Esophagus muscularis mucosa (tissue), 4 donors: ENCODE data around the gene PSMG4.

ENCODE experiments used
- EP300 ChIP-seq: sonication (generic); formaldehyde crosslinking; IDR thresholded peaks from one replicate; pipeline ENCODE4 v1.6.1; 2017; ENCODE audit warnings: antibody characterized with exemption
- POLR2A ChIP-seq: fragments of 450-650 bp; IDR thresholded peaks from one replicate; pipeline ENCODE4 v1.6.1; 2017; ENCODE audit warnings: antibody characterized with exemption, moderate library complexity, mild to moderate bottlenecking, low read depth
- POLR2AphosphoS5 ChIP-seq, 2 donors: sonication (generic); formaldehyde crosslinking; IDR thresholded peaks; one replicate each; pipeline ENCODE4 v1.6.1; 2017; ENCODE audit warnings: antibody characterized with exemption in 2 of 2
- TF ChIP-seq, protein P1 (sequence below), 3 experiments: fragments of 200-600 bp in 2 of 3; fragments of 450-650 bp in 1 of 3; sonication (generic) in 2 of 3; IDR thresholded peaks; one replicate each; pipeline ENCODE4 v1.5.1; 2017 to 2019; ENCODE audit warnings: antibody characterized with exemption in 3 of 3, mild to moderate bottlenecking in 2 of 3, moderate library complexity in 1 of 3

DNA sequence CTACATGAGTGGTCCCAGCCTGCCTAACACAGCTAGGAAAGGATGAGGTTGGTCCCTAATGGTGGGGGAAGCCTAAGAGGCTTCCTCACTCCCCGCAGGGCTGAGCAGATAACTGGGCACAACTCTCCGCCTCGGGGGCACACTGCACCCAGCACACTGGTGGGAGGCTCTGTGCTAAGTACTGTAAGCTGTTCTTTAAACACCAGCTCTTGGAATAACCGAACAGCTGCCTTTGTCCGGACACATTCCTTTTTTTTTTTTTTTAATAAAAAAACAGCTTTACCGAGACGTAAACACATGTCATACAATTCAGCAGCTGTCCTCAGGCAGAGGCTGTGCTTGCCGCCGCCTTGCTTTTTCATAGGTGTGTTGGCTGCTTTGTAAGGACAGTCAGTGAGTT is 6.9 kb downstream of the PSMG4 start:
- TF ChIP-seq, protein P1, sequence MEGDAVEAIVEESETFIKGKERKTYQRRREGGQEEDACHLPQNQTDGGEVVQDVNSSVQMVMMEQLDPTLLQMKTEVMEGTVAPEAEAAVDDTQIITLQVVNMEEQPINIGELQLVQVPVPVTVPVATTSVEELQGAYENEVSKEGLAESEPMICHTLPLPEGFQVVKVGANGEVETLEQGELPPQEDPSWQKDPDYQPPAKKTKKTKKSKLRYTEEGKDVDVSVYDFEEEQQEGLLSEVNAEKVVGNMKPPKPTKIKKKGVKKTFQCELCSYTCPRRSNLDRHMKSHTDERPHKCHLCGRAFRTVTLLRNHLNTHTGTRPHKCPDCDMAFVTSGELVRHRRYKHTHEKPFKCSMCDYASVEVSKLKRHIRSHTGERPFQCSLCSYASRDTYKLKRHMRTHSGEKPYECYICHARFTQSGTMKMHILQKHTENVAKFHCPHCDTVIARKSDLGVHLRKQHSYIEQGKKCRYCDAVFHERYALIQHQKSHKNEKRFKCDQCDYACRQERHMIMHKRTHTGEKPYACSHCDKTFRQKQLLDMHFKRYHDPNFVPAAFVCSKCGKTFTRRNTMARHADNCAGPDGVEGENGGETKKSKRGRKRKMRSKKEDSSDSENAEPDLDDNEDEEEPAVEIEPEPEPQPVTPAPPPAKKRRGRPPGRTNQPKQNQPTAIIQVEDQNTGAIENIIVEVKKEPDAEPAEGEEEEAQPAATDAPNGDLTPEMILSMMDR (IDR thresholded peaks at IDR 0.05) = no peak
- TF ChIP-seq EP300 (no peak), POLR2A (no peak), POLR2AphosphoS5 (IDR thresholded peaks at IDR 0.05) (no peak)
